Kidney (tissue), 14 donors: Measurements from ENCODE around the gene GID4. TPM values are rescaled to one million over a fixed set of nuclear protein-coding genes. Genes with fewer than 3 reads are reported as not detected.

Experiments used
- DNase-seq, 5 donors: peaks; one replicate each; pipeline ENCODE4 v3.0.0-alpha.2; 2013 to 2020
- FAIRE-seq: peaks from 2 replicates; lab custom pipeline; 2012; peaks lifted over from hg19 to GRCh38; lab: Jason Lieb, UNC
- H3K27ac ChIP-seq, 2 donors: one replicate each; pipeline ENCODE4 v1.7.0; 2013; ENCODE audit warnings: low read depth in 2 of 2, low read length in 2 of 2, inconsistent platforms in 1 of 2
- H3K27me3 ChIP-seq: one replicate; pipeline ENCODE4 v1.7.1; 2013; ENCODE audit warnings: low read length, inconsistent platforms; ENCODE audit not compliant: control insufficient read depth, insufficient read depth
- H3K36me3 ChIP-seq, 3 donors: one replicate each; pipeline versions ENCODE4 v1.7.0 to v1.7.1; 2013; ENCODE audit warnings: low read length in 3 of 3, control low read depth in 1 of 3, inconsistent platforms in 1 of 3; ENCODE audit not compliant: insufficient read depth in 3 of 3, control insufficient read depth in 2 of 3
- H3K4me1 ChIP-seq, 3 donors: one replicate each; pipeline versions ENCODE4 v1.7.0 to v1.7.1; 2013; ENCODE audit warnings: low read length in 3 of 3, inconsistent platforms in 1 of 3, low read depth in 1 of 3; ENCODE audit not compliant: control insufficient read depth in 2 of 3, insufficient read depth in 2 of 3
- H3K4me3 ChIP-seq, 3 donors: one replicate each; pipeline versions ENCODE4 v1.7.0 to v1.8.1; 2013; ENCODE audit warnings: low read length in 3 of 3, control low read depth in 1 of 3, inconsistent platforms in 1 of 3
- H3K9ac ChIP-seq, 3 donors: one replicate each; pipeline versions ENCODE4 v1.7.0 to v1.7.1; 2013; ENCODE audit warnings: low read length in 3 of 3, control low read depth in 1 of 3, inconsistent platforms in 1 of 3
- H3K9me3 ChIP-seq, 3 donors: one replicate each; pipeline versions ENCODE4 v1.7.0 to v1.7.1; 2013; ENCODE audit warnings: low read length in 3 of 3, control low read depth in 1 of 3, inconsistent platforms in 1 of 3; ENCODE audit not compliant: control insufficient read depth in 2 of 3, insufficient read depth in 1 of 3
- intact Hi-C: fragments of 100-400 bp; cut with DNase I; formaldehyde crosslinking; loops from one replicate; pipeline ENCODE4 v1.11.1; 2022
- polyA plus RNA-seq: library from polyadenylated mRNA; stranded (reverse); fragments of 350-450 nt; fragmentation: Illumina TruSeq; extraction: RNeasy Lipid Tissue Mini Kit (QIAGEN cat#74804); gene quantifications from one replicate; pipeline ENCODE4 v1.2.3, GENCODE V29; 2014; ENCODE audit warnings: low read depth, low replicate concordance; ENCODE audit not compliant: insufficient read depth
- total RNA-seq: library from RNA; stranded (reverse); fragmentation: NEBNext Ultra II Directional; extraction: Animal tissue kit (Norgen Biotek cat#: 25700); gene quantifications from one replicate; pipeline ENCODE4 v1.2.1, GENCODE V29; 2021
- TF ChIP-seq, protein P1 (sequence below): IDR thresholded peaks from 3 replicates; pipeline ENCODE4 v1.5.1; 2012; ENCODE audit warnings: mild to moderate bottlenecking, moderate library complexity, borderline replicate concordance; ENCODE audit not compliant: insufficient read depth; ENCODE audit errors: extremely low read depth
- donor health status: control.
- donor health status: control.
- donor health status: control.
- donor health status: control.
- donor health status: control.
- donor health status: DM: yes; HTN: yes; CAD: no.
- donor health status: Normal renal cell carcinoma (clear cell type).

Gene GID4
- total and polyA plus RNA-seq, 2 donors from 2014 or later = 3.4 to 8.7 TPM

GRCh38 chr17:18107971-18108370 lies 68.8 kb downstream of the GID4 start:
- intact Hi-C loops = no loop called here

DNA sequence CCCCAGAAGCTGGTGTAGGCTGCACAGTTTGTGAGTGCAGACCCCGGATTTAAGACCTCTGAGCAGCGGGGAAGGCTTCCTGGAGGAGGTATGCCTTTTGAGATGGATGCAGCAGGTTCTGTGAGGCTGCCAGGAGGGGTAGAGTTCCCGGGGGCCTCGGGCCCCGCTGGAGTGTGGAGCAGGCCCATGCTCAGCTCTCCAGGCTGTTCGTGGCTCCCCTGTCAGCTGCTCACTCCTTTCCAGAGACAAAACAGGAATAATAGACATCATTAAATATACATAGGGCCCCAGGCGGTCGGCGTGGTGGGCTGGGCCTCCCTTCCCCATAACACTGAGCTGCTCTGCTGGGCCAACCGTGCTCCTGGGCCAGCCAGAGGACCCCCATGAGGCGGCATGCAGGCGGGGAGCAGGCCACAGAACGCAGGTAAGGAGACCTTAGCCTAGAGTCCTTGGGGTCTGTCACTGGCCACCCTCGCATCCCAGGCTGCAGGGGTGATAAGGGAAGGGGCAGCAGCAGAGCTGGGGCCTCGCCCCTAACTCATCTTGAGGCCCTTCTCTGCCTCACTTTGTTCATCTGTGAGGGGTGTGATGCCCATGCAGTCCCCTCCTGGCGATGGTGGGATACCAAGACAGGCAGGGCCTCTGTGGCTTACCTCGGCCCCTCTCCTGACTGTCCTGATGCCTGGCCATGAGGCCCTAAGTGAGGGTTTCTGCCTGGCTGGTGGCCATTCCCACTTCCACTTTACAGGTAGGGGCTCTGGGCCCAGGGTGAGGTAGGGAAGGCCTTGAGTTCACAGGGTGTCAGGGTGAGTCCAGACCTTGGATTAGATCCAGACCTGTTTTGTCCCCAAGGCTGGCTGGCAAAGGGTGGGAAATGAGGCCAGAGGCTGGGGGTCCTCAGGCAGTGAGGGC lies 69.4 kb downstream of the GID4 start, which contains the start of gene MYO15A:
Gene MYO15A, plus strand, starts transcription at position 356 of the 912 bp plus-strand sequence. CDS start 10,045 bp downstream, outside the sequence.
- Histone ChIP-seq H3K4me3 (no peak within 1 kb of the TSS), H3K4me1 (no peaks in the 10 kb centered on the region), H3K9ac (no peak within 1 kb of the TSS), H3K27me3 (no peaks in the 10 kb centered on the region), H3K9me3 (no peaks in the 10 kb centered on the region), H3K36me3 (peaks cover 0 to 4% (median 0%) of the 10 kb centered on the region in 3 donors), H3K27ac (no peak within 1 kb of the TSS)
- intact Hi-C loops = no loop called here
- TF ChIP-seq, protein P1, sequence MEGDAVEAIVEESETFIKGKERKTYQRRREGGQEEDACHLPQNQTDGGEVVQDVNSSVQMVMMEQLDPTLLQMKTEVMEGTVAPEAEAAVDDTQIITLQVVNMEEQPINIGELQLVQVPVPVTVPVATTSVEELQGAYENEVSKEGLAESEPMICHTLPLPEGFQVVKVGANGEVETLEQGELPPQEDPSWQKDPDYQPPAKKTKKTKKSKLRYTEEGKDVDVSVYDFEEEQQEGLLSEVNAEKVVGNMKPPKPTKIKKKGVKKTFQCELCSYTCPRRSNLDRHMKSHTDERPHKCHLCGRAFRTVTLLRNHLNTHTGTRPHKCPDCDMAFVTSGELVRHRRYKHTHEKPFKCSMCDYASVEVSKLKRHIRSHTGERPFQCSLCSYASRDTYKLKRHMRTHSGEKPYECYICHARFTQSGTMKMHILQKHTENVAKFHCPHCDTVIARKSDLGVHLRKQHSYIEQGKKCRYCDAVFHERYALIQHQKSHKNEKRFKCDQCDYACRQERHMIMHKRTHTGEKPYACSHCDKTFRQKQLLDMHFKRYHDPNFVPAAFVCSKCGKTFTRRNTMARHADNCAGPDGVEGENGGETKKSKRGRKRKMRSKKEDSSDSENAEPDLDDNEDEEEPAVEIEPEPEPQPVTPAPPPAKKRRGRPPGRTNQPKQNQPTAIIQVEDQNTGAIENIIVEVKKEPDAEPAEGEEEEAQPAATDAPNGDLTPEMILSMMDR = no peak
- FAIRE-seq = no peak
- DNase-seq = no peak

More at GRCh38 chr17:18107971-18108370, 68.8 kb downstream of the GID4 start:
- Histone ChIP-seq H3K4me3 (no peak overlapping the region), H3K9ac (no peak overlapping the region), H3K4me1 (no peaks in the 10 kb centered on the region), H3K36me3 (peaks cover 0 to 7% (median 0%) of the 10 kb centered on the region in 3 donors), H3K27me3 (no peaks in the 10 kb centered on the region), H3K27ac (no peak overlapping the region), H3K9me3 (no peaks in the 10 kb centered on the region)
- TF ChIP-seq, protein P1 = no peak
- FAIRE-seq (no peak), DNase-seq (no peak)

DNA sequence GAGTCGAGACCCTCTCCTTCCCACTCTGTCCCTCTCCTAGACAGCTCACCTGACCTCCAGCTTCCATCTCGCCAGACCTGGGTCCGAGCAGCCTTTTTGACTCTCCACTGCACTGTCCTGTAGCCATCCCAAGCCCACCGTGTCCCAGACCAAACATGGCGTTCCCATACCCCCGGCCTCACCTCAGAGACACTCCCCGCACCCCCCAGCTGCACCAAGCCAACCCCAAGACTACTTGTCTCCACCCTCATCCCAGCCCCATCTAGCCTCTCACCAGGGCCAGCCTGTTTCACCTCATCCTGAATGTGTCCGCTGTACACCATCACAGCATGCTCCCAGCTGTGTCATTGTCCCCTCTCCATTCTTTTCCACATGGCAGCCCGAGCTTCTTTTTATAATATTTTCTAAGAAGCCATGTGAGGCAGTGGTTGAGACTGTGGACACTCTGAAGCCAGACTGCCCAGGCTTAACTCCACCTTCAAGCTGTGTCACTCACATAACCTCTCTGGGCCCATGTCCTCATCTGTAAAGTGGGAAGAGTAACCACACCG lies 70.8 kb downstream of the GID4 start:
- DNase-seq (no peak), FAIRE-seq (no peak)
- H3K36me3 ChIP-seq = peaks cover 0 to 2% (median 0%) of the 10 kb centered on the region in 3 donors
- no peak overlapping the region for H3K9ac ChIP-seq
- intact Hi-C loops = no loop called here
- H3K4me3 ChIP-seq = no peak overlapping the region
- no peaks in the 10 kb centered on the region for H3K4me1 ChIP-seq
- H3K9me3 ChIP-seq = no peaks in the 10 kb centered on the region
- TF ChIP-seq, protein P1 = no peak
- H3K27me3 ChIP-seq = no peaks in the 10 kb centered on the region
- no peak overlapping the region for H3K27ac ChIP-seq
